SHP77 (cell line): ENCODE results near the gene CTNNAL1.

Source experiments
- DNase-seq, 2 experiments: peaks; one replicate each; lab custom pipeline; 2025; lab: John Stamatoyannopoulos, UW

Gene CTNNAL1

DNA sequence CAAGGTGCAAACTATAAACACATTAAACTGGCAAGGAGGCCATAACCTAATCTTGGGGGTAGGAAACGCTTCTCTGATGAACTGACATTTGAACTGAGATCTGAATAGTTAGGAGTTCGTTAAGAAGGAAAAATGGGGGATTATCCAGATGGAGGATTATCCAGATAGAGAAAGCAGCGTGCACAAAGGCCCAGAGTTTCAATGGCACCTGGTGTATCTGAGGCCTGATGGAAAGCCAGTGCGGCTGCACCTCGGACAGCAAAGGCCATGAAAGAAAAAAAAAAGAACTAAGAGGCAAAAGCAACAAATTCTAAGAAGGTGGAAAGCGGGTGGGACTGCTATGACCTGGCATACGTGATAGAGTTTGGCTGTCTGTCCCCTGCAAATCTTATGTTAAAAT is 13.0 kb upstream of the CTNNAL1 start:
- no peak for DNase-seq

DNA sequence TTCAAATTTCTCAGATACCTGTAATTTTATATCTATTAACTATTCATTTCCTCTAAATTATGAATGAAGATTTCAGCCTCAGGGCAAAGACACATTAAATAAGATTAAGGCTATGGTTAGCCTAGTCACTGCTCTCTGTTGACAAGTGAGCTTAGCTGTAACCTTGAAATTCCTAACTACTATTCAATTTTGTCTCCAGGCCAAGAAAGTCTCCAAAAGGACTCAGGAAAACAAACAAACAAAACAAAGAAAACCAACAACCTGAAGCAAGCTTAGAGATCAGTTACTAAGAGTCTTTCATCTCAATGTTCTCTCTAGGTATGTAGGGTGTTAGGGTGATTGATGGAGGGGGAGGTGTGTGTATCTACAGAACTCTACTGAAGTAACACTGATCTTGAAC is 9.6 kb upstream of the CTNNAL1 start:
- DNase-seq = no peak

DNA sequence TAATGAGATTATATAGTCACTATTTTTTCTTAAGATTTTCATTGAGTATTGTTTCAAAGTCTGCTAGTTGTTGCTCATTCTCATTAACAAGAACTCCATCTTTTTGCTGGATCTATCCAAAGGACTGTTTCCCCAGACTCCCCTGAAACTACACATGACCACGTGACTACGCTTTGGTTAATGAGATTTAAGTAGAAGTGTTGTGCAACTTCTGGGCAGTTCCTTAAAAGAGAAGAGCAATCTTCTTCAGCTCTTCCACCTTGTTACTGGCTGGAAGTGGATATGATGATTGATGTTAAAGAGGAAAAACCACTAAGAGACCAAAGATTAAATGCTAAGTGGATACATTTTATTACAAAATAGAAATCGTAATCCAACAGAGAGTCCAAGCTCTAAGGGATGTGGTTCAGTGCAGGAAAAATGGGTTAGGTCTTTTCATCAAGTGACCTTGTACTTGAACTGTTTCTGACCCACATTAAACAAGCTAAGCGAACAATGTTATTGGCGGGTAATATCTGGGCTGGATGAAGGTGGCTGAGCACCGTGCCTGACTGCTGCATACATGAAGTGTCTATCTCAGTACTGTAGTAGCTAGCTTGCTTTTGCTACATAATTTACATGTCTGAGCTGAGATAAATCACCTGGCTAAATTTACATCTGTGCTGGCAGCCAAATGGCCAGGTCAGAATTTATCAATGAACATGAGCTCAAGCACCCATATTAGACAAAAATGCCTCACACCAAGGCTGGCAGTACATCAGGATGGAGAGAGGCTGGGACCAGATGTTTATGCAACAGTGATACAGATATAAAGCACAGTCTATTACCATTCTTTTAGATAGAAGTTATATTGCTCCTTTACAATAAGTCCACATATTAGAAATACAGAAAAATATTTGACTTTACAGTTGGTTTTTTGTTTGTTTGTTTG is 7.5 kb upstream of the CTNNAL1 start:
- DNase-seq = no peak

DNA sequence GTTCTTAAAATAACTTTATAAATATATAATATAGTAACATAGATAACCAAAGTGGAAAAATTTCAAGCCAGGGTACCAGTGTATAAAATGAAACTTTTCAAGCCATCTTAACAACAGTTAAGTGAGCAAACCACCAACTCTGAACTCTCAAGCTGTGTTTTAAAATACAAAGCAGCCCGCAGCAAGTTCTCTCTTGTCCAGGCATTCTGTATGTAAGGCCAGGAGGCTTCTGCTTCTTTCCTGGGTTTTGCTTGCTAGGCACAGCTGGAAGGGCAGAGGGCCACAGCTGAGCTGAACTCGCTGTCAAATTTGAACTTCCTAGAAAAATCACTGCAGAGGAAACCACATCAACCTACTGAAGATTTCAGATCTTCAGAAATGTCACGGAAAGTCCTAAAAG is 6.8 kb upstream of the CTNNAL1 start:
- no peak for DNase-seq

DNA sequence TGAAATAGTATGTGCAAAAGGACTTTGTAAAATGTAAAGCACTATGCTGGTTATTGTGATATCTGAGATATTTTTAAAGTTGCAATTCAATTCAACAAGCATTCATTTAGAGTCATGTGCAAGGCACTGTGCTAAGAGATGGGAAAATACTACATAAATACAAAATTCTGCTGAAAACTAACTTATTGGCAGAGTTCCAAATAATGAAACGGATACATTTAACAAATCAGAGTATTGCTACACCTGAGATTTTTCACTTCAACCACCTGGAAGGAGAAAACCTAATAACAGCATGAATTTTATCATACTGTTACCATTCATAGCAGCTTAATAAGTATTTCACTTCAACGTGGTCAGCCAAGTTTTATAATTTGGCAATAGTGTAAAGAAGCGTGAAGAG is 6.1 kb upstream of the CTNNAL1 start:
- DNase-seq = no peak

DNA sequence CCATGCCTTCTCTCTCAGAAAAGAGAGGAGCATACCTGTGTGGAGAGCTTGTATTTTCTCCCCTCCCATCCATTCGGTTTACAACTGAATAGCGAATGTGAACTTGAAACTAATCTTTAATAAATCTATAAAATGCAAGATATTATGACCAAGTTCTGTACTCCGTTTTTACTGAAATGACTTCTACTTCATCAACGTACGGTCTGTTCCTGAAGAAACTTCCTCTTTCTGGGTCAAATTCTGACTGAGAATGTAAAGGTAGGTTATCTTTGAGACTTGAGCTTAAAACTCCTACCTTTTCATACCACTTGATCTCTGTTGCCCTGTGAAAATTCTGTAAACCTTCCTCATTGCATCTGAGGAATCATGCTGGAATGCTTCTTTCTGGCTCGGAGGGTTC is 4.2 kb upstream of the CTNNAL1 start:
- no peak for DNase-seq

DNA sequence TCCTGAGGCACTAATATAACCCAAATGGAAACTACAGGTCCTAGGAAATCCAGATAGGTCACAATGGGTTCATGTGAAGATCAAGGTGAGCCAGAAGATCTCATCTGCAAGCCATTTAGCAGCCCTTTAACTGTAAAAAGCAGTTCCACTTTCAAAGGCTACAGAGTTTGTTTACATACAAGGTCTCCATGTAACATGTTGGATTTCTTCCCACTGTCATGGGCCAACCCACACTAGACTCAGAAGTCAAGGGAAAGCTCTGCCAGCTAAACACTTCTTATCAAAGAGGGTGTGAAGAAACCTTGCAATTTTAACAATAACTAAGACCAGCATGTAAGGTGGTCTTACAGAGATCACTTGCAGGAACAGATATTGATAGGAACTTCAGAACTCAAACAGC is 3.8 kb upstream of the CTNNAL1 start:
- DNase-seq = no peak

DNA sequence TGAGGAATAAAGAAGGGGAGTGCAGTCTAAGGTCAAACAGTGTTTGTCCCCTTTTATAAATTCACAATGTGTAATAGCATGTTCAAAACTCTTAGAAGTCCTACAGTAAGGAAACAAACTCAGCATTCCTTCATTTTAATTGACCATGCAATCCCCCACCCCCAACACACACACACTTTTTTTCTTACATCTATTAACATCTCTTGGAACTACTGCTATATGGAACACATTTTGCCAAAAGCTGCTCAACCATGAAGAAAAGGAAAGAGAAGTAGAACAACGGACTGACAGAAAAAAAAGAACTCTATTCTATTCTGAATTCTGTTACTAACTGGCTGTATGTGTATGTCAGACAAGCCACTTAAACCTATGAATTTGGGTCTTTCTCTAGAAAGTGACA is 2.8 kb upstream of the CTNNAL1 start:
- DNase-seq = no peak

DNA sequence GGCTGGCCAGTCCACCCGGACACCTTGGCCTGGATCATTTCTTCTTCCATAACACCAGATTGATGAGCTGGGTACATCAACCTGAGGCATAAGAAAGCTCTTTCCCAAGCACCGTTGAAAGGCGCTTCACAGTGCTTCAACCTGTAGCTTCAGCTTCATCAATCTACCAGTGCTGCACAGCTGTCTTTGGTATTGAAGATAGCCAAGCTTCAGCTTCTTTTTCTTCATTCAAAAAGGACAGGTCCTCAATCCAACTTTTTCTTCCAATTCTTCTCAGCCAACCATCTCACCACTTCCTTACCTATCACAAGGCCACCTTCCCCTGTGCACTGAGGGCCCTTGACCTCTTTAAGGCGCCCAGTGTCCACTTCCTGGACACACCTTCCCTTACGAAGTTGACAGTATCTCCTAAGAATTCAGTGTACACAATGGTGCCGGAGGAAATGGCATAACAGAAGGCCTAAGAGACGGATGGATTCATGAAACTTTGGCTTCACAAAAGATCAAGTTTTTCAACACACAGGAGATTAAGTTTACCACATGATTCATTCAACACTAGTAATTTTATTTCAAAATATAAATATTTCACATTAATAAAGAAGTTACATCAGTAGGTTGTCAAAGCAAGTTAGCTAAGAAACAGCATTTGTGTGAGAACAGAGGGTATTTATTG is 1.4 kb upstream of the CTNNAL1 start:
- no peak for DNase-seq

DNA sequence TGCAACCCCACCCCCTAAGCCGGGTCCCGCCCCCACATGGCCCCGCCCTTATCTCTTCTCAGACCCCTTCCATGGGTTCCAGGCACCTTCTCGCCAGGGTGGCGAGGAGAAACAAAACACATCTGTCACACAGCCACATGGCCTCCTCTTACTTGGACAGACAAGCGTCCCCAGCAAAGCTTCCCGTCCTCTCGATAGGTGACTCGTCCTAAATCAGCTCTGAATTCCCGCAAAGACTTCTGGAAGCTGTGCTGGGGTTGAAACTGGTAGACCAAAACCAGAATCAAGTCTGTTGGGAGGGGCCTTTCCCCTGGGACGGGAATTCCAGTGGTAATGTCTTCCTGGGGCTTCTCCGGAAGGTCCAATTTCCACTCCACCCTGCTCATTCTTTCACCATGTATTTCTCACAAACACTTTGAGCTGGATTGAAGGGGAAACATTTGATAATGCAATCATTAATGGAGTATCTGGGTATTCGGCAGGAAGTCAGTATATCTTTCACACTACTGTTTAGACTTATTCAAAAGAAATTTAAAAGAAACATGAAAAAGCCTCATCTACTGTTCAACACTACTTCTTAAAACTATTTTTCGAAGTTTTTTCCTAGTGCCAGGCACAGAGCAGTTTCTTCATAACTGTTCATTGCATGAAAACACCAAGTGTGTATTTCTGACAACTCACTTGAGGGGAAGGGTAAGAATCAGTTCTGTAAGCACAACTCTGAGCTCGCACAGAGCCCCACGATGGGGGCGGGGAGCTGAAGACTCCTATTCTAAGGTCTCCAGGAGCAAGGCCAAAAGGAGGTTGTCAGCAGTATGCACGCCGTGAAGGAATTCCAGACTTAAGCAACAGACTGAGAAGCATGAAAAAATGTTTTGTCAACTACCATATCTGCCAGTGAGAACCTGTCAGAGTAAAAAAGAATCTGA is 644 bp upstream of the CTNNAL1 start:
- DNase-seq = no peak

DNA sequence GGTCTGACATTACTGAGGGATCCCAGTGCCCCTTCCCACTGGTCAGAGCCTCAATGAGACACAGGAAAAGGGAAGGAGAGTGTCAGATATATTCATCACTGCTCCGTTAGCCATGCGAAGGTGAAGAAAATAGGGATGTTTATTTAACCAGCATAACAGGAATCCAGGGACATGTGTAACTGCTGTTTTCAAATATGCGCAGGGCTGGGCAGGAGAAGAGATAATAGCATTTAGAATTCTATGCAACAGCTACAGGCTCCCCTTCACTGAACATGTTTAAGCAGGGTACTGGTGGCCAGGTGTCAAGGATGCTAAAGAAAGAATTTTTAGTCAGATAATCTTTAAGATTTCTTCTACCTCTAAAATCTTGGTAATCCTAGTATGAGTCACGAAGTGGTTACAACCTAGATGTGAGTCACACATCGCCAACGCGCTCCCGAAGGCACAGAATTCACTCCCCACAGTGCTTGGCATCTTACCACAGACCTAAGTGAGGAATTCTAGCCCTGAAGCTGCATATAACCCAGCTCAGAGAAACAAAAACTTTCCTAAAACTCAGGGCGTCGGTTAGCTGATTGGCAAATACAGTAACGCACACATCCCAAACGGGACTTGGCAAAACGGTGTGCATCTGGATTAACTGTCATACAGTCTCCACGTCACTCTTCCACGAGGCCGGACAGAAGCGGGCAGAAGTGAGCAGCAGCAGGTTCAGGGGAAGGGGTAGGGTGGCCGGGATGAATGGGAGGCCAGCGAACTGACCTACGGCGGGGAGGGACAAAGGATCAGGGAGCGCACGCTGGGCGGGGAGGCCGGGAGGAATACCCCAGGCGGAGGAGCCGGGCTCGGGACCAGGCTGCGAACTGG is 1.1 kb downstream of the CTNNAL1 start:
- DNase-seq = peak; percentile 5 to 10

DNA sequence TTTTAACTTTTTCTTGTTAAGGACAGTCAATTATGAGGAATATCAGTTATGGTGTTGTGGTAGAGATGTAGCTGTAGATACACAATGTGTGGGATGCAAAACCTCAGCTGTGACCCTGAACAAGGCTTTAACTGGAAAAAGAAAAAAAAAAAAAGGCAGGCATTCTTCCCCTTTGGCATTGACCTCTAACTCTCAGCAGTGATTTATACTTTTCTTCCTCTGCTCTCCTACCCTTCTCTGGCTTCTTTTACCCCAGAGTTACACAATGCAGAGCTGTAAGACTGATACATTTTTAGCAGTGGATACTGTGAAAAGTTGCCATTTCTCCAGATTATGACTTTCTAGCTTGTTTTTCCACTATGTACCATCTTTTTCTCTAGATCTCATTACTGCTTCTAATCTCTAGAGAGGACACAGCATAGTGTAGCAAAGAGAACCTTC is 2.0 kb downstream of the CTNNAL1 start:
- no peak for DNase-seq

DNA sequence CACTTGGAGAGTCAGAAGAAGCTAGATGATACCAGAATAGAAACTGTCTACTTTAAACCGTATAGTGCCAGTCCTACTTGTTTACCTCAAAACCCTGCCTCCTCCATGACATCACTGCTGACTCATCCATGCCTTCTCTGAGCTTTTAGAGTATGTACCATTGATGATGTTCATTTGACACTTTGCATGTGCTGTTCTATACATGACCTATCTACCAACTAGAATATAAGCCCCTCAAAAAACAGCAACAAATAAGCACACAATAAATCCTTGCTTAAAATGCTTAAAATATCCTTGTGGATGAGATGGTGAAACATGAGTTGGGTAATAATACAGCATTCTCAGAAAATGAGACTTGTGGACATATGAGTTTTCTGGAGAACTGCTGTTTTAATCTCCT is 2.6 kb downstream of the CTNNAL1 start:
- peak in 1 of 2 experiments; percentile 45 for DNase-seq

DNA sequence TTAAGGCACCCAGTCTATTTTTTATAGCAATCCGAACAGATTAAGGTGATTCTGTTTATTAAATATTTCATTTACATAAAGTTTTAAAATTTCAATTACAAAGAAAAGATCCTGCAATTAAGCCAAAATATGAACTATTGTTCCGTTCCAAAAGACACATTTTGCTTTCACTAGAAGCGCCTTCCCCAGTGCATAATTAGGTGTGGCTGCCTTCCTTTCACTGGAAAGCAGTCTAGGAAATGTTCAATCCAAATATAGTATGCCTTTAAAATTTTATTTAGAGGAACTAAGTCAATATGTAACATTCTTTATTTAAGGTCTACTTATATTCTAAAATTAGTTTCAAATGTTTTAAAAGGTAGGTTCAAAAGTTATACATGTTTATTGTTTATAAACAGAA is 7.6 kb downstream of the CTNNAL1 start:
- DNase-seq = no peak

DNA sequence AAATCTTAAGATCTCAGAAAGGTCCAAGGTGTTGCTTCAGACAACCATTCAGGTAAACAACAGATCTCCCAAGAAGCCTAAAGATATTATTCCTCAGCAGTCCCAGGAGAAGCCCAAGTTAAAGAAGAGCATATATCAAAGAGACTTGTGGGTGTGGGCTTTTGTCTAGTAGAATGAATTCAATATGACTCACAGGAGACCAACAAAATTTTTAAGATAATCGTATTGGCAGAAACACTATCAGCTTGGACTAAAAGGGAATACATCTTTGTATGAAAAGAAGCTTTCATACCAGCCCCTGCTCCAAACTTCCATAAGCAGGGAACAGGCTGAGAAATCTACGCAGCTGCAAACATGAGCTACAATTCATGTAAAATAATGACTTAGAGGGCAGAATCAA is 10.2 kb downstream of the CTNNAL1 start:
- no peak for DNase-seq

DNA sequence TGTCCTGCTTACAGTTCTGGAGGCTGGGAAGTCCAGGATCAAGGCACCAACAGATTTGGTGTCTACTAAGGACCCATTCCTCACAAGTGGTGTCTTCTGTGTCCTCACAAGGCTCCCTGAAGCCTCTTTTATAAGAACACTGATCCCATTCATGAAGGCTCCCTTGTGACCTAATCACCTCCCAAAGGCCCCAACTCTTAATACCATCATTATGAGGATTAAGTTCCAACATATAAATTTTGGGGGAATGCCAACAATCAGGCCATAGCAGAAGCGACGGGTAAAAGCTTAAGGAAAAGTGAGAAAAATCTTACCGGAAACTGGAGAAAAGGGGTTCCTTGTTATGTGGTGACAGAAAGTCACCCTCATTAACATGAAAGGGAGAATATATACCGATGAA is 11.2 kb downstream of the CTNNAL1 start:
- no peak for DNase-seq

DNA sequence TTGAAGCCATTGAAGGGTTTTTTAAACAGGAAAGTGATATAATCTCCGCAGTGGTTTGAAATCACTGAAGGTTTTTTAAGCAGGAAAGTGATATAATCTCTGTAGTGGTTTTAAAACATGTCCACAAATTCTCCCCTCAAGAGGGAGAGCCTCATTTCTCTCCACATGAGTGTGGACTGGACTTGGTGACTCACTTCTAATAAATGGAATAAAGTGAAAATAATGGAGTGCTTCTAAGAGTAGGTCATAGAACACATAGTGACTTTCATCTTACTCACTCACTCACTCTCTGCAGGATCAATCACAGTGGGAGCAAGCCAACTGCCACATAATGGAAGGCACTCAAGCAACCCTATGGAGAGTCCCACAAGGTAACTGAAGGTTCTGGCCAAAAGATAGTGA is 12.0 kb downstream of the CTNNAL1 start:
- DNase-seq = no peak

DNA sequence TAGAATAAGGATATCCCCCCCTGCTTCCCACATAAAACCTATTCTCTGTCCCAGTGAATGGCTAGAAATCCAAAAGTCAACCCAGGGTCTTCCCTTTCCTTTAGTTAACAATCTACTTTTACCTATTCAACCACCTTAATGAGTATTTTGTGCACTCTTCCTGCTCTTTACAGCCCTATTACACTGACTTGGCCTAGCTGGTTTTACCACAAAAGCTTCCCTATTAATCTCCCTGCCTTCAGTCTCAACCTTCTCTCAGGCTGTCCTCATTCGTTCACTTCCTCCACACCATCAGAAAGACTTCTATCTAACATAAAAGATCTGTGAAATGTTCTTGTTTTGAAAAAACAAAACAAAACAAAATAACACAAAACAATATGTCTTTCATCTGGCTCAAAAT is 16.2 kb downstream of the CTNNAL1 start:
- no peak for DNase-seq

DNA sequence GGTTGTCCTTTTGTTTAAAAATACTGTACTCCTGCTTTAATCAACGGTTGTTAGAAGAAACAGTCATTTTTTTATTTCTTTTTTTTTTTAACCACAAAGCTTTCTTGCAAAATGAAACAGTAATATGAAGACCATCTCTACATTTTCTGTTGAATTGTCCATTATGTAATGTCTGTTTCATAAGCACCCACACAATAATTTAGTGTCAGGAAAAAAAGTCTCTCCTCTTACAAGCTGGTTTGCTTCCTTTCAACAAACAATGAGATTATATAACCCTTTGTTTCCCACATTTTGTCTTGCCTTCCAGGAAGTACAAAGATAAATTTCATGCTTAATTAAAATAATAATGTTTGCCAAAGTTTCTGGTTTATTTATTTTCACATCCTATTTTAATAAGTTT is 16.7 kb downstream of the CTNNAL1 start:
- no peak for DNase-seq

DNA sequence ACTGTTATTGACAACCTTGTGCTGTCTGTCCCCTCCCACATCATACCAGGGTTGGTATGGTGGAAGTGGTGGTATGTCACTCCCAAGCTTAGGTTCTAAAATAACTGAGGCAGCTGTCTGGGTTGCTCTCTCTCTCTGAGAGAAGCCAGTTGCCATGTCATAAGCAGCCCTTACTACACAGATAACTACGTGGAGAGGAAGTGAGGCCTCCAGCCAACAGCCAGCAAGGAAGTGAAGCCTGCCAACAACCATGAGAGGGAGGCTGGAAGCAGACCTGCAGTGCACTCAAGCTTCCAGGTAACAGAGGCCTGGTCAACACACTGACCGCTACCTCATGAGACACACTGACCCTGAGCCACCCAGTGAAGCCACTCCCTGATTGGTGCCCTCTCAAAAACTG is 18.6 kb downstream of the CTNNAL1 start:
- DNase-seq = no peak

DNA sequence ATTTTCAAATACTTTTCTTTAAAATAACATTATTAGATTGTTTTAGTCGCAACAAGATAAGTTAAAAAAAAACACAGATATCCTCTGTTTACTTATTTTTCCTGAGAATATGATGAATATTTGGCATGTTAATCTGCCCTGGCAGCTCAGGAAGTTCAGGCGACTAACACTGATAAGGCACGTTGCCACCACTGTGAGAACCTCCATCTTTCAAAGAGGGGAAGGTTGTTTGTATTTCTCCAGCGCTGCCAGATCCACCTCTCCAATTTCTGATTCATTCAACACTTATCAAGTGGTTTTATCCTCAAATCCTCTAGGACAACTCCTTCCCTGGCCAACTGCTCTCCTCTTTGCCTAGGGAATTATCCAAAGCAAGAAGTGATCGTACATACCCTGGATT is 21.8 kb downstream of the CTNNAL1 start:
- DNase-seq = no peak
